ENCODE data around the gene DNAJC15.

- TF ChIP-seq, protein P1, sequence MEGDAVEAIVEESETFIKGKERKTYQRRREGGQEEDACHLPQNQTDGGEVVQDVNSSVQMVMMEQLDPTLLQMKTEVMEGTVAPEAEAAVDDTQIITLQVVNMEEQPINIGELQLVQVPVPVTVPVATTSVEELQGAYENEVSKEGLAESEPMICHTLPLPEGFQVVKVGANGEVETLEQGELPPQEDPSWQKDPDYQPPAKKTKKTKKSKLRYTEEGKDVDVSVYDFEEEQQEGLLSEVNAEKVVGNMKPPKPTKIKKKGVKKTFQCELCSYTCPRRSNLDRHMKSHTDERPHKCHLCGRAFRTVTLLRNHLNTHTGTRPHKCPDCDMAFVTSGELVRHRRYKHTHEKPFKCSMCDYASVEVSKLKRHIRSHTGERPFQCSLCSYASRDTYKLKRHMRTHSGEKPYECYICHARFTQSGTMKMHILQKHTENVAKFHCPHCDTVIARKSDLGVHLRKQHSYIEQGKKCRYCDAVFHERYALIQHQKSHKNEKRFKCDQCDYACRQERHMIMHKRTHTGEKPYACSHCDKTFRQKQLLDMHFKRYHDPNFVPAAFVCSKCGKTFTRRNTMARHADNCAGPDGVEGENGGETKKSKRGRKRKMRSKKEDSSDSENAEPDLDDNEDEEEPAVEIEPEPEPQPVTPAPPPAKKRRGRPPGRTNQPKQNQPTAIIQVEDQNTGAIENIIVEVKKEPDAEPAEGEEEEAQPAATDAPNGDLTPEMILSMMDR (IDR thresholded peaks at IDR 0.05), result no peak
- TF ChIP-seq POLR2AphosphoS5 (IDR thresholded peaks at IDR 0.05; ENCODE audit: insufficient read depth in 1 of 2, low read depth in 1 of 2) (no peak), POLR2A (IDR thresholded peaks at IDR 0.05) (no peak)
Measured at GRCh38 chr13:43016226-43016625, 7.2 kb upstream of the DNAJC15 start.
